CD4-positive, alpha-beta T cell treated with Interleukin-1 beta for 1 hour (primary cell): ENCODE measurements around the gene PDE7B.

Experiments used
- DNase-seq, 2 donors: peaks; one replicate each; pipeline ENCODE4 v3.0.0-alpha.2; 2020 to 2022

Gene PDE7B

GRCh38 chr6:136036601-136037000 lies 185.1 kb downstream of the PDE7B start:
- DNase-seq, result no peak

DNA sequence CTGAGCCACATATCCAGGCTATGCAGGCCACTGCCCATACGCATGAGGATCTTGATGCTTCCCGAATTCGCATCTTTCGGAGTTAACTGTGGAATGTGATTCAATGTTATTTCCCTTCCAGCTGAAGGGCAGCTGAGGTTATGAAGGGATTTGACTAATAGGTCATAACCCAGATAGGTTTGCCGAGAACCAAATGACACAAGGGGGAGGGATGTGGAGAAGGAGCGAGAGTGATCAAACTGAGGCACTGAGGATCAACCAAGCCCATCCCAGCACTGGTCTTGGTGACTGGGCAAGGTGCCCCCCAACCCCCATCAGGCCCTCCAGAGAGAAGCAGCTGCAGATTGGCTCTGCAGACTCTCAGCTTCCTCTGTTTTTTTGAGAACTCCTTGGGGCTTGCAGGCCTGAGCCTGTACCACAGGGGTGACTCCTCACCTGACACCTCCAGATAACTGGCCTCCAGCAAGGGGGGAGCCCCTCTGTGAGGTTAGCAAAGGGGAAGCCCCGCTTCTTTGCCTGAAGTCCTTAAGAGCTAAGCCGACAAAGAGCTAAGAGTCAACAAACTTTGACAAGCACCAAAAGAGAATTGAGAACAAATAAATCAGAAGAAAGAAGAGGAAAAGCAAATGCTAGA lies 185.9 kb downstream of the PDE7B start:
- DNase-seq, result no peak

DNA sequence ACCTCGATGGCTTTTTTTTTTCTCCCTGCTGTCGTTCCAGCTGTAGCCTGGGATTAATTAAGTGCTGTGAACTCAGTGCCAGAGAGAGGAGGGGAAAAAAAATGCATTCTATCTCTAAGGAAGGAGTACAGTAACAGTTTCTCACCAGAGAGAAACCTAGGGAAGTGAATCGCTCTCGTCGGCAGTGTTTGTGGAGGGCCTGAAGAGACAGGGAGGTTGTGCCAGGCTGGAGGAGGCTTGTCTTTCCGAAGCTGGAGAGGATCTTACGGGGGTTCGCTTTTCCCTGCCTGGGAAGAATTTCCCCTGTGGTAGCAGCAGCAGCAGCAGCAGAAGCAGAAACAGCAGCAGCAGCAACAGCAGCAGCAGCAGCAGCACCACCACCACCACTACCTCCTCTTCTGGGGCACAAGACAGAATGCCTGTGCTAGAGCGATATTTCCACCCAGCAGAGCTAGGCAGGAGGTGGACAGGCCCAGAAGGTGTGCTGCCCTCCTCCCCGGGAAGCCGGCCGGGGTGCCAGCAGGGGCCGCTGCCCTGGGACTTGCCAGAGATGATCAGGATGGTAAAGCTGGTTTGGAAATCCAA lies 186.5 kb downstream of the PDE7B start:
- DNase-seq, result no peak

DNA sequence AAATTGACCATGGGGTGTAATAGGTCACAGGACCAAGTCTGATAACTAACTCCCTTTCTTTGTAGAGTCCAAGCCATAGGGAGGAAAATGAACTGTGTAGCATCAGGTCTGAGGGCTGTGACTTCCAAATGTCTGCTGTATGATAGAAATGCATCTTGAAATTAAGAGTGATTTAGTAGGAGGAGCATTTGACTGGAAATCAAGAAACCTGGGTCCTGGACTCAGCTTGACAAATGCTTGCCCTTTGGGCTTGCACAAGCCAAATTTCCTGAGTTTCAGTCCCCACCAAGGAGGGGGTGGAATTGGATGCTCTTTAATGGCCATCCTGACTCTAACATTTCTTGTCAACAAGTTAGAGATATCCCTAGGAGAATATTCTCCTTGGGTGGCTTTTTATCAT lies 187.0 kb downstream of the PDE7B start:
- DNase-seq, result no peak

DNA sequence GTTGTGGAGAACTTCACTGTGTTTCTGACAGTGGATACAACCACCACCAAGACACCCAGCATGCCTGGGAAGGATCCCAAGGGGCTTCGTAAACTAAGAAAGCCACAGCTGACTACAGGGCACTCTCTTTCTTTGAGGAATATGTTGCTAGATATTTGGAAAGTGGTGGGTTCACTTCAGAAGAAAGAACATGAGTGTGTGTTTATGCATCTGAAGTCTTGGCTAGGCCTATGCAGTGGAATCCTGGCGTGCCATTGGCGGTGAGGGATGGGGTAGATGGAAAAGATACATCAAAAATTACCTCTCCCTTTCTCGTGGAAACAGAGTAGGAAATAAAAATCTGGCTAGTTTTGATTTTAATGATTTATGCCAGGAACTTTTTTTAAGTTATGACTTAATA lies 187.7 kb downstream of the PDE7B start:
- no peak for DNase-seq

GRCh38 chr6:136050475-136050874 lies 199.0 kb downstream of the PDE7B start:
- no peak for DNase-seq

DNA sequence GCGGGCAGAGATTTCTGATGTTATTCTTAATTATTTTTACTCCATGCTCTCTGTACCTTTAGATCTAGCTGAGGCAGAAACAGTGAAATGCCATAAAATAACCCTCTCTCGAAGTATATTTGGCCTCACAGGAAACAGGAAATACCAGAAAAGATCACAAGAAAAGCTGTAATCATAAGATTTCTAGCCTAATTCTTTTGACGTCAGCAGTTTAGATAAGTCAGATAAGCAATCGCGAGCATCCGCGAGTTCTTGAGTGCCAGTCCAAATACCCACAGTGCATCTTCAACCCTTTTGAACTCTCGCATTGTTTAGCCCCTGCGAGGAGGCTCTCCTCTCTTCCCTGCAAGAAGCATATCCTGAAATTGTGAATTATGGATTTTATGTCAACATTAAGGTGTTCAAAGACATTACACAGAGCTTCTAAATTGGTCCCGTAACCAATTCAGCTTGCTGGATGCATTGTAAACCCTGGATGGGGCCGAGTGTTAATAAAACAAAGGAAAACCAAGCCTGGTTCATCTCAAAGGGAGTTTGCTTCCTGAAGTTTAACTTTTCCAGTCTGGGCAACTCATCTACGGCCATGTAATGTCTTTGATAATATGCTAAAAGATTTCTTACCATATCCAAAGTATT lies 199.8 kb downstream of the PDE7B start:
- peak; percentile 17 to 33 for DNase-seq

- no peak for DNase-seq
Measured at GRCh38 chr6:136052031-136052430, 200.5 kb downstream of the PDE7B start.

GRCh38 chr6:136058852-136059251 lies 207.4 kb downstream of the PDE7B start:
- DNase-seq, result no peak

- DNase-seq, result no peak
Measured at GRCh38 chr6:136059308-136059707, 207.8 kb downstream of the PDE7B start.

DNA sequence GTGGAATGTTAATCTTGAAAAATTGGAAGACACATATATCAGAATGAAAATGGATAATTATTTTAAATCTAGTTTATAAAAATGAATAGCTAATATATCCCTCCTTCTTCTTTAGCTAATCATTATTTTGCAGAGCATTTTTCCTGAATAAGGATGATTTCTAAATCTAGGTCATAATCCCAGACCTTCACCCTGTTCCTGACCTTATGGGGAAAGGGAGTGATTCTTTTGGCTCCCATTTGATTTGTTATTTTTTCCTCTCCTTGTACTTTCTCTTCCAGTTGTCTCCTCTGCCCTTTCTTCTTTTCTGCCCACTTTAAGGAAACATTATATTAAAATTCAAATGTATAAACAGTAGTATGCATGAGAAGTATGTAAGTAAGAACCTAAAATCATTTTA lies 208.6 kb downstream of the PDE7B start:
- no peak for DNase-seq

GRCh38 chr6:136060759-136061158 lies 209.3 kb downstream of the PDE7B start:
- no peak for DNase-seq

DNA sequence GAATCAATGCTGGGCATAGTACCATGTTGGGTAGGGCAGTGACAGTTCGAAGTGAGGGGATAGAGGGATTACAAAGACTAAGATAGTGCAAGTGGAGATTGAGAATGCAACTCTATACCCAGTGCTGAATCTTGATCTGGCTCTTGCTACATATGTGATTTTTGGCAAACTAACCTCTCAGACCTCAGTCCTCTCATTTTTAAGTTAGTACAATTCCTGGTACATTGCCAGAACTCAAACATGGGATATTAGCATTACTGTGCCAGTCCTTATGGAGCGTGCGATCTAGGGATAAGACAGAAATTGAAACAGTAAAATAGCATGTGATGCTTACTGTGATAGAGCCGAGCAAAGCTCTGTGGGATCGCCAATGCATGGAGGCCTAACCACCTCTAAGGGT lies 210.2 kb downstream of the PDE7B start:
- no peak for DNase-seq

- DNase-seq, result no peak
Measured at GRCh38 chr6:136063096-136063495, 211.6 kb downstream of the PDE7B start.

DNA sequence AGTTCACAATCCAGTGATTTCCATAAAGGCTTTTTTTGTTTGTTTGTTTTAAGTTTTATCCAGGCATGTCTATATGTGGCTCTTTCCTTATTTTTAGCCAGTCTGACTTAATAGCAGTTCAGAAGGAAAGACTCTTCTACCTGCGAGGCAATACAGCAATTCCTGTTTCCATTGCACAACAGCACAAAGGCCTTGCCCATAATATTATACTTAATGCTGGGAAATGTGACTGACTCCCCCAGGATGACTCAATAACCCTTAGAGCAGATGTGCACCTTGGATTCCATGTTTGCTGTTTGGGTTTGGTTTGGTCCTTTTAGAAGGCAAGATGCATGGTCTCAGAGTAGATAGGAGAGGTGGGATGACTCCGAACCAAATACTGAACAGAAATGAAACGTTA lies 214.5 kb downstream of the PDE7B start:
- DNase-seq, result no peak

- no peak for DNase-seq
Measured at GRCh38 chr6:136067731-136068341, 216.3 kb downstream of the PDE7B start.

DNA sequence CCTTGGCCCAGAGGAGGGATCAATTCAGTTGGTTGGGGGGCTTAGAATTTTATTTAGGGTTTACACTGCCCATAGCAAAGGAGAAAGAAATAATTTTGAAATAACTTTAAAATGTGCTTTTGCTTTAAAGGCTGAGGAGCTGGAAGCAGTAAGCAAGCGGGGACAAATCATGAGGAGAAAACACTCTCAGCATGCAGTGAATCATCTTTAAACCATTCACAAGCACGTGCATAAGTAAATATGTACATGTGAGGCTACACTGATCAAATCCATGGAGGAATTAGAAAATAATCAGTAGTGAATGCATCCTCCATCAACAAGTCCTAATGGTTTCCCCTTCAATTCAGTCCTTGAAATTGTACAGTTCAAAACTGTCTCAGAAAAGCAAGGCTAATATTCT lies 217.6 kb downstream of the PDE7B start:
- DNase-seq, result no peak

- no peak for DNase-seq
Measured at GRCh38 chr6:136070815-136071214, 219.3 kb downstream of the PDE7B start.

- no peak for DNase-seq
Measured at GRCh38 chr6:136072691-136073090, 221.2 kb downstream of the PDE7B start.

GRCh38 chr6:136073216-136073615 lies 221.7 kb downstream of the PDE7B start:
- no peak for DNase-seq

GRCh38 chr6:136076496-136076895 lies 225.0 kb downstream of the PDE7B start:
- no peak for DNase-seq

DNA sequence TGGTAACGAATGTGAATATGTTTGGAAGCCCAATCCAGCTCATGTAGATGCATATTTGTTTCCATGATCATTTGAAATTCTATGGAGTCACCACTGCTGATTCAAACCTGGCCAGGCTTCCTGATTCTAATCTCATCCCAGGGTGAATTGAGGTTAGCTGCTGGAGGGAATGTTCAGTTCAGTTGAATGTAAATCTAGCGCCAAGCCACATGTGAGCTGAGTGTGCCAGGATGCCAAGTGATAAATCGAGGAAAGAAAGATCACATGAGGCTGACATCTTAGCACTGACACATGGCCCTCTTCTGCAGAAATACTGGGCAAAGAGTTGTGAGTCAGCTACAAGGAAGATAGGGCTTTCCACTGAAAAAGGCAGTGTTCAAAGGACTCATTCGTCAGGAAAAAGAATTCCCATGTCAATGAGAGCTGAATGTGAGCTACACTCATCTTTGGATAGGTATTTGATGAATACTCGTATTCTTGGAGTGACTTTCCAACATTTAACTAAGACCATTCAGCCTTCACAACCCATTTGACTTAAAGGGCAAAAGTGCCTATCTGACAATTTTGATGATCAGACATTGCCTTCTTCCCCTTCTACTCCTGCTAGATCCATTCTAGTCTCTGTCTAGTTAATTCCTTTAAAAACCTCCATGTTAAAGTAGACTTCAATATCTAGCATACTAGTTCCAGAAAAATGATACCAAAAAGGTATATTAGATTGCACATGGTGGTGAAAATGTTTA lies 226.5 kb downstream of the PDE7B start:
- DNase-seq, result no peak
